Ovary (tissue), 9 donors: ENCODE results near the gene FARS2. TPM values are rescaled to one million over a fixed set of nuclear protein-coding genes. Genes with fewer than 3 reads are reported as not detected.

Source experiments
- DNase-seq, 5 donors: peaks; one replicate each; pipeline ENCODE4 v3.0.0-alpha.2; 2019 to 2020
- H3K27ac ChIP-seq, 2 donors: fragments of 200-600 bp; one replicate each; pipeline versions ENCODE4 v1.5.1 to v1.8.0; 2019 to 2022
- H3K27me3 ChIP-seq: fragments of 200-600 bp; one replicate; pipeline ENCODE4 v1.8.0; 2022
- H3K36me3 ChIP-seq: fragments of 200-600 bp; sonication (generic); one replicate; pipeline ENCODE4 v1.5.1; 2019
- H3K4me1 ChIP-seq: one replicate; pipeline ENCODE4 v1.8.1; 2013; ENCODE audit warnings: mild to moderate bottlenecking, moderate library complexity; ENCODE audit not compliant: insufficient read depth
- H3K4me3 ChIP-seq: fragments of 200-600 bp; sonication (generic); one replicate; pipeline ENCODE4 v1.5.1; 2017
- H3K9me3 ChIP-seq, 2 donors: fragments of 200-600 bp in 1 of 2; sonication (generic) in 1 of 2; one replicate each; pipeline versions ENCODE4 v1.5.1 to v1.8.1; 2013 to 2019; ENCODE audit warnings: mild to moderate bottlenecking in 1 of 2, moderate library complexity in 1 of 2
- EP300 ChIP-seq: sonication (generic); formaldehyde crosslinking; IDR thresholded peaks from one replicate; pipeline ENCODE4 v1.6.1; 2017; ENCODE audit warnings: antibody characterized with exemption
- POLR2A ChIP-seq: fragments of 450-650 bp; IDR thresholded peaks from one replicate; pipeline ENCODE4 v1.6.1; 2017; ENCODE audit warnings: antibody characterized with exemption, mild to moderate bottlenecking, moderate library complexity
- WGBS, 3 donors: extraction: QIAGEN DNeasy Blood & Tissue Kit in 1 of 3; methylation state at CpG; one replicate each; pipeline versions ENCODE4 v1.1.5 to v1.1.7; 2013 to 2017; 5-methylcytosine and 5-hydroxymethylcytosine counted together
- intact Hi-C, 4 donors: fragments of 100-400 bp; cut with DNase I; formaldehyde crosslinking; loops; one replicate each; pipeline versions ENCODE4 v1.11.0 to v1.15.1; 2022 to 2023
- polyA plus RNA-seq, 2 donors: library from polyadenylated mRNA; stranded (reverse); fragments of 200-250 nt in 1 of 2; fragments of 350-450 nt in 1 of 2; fragmentation: Illumina TruSeq in 1 of 2; extraction: RNeasy Lipid Tissue Mini Kit (QIAGEN cat#74804) in 1 of 2; gene quantifications; one replicate each; pipeline ENCODE4 v1.2.3, GENCODE V29; 2013 to 2014
- total RNA-seq, 7 donors: library from RNA; depleted of rRNA in 2 of 7; stranded (reverse); fragments of >200 nt in 2 of 7; fragmentation: NEBNext Ultra II Directional in 3 of 7; extraction: Animal tissue kit (Norgen Biotek cat#: 25700) in 3 of 7; gene quantifications; one replicate each; pipeline versions ENCODE4 v1.1.0 to v1.2.4, GENCODE V29; 2016 to 2023
- TF ChIP-seq, protein P1 (sequence below), 3 donors: fragments of 450-650 bp in 2 of 3; fragments of 200-600 bp in 1 of 3; IDR thresholded peaks; one replicate each; pipeline versions ENCODE4 v1.5.1 to v1.8.0; 2016 to 2022; ENCODE audit warnings: antibody characterized with exemption in 3 of 3, mild to moderate bottlenecking in 1 of 3
- donor health status: DM: no; HTN: no; CAD: no; lungs with moderate emphysema.
- donor health status: DM: no; HTN: no; CAD: no.
- donor health status: Bipolar disorder and iron deficiency.
- donor health status: DM: yes; HTN: yes; CAD: no.
- donor health status: DM: no; HTN: no; CAD: no.
- donor health status: DM: yes; HTN: yes; CAD: no.

The FARS2 gene
- total and polyA plus RNA-seq, 9 donors = 9.2 to 17.5 (median 11.0) TPM

DNA sequence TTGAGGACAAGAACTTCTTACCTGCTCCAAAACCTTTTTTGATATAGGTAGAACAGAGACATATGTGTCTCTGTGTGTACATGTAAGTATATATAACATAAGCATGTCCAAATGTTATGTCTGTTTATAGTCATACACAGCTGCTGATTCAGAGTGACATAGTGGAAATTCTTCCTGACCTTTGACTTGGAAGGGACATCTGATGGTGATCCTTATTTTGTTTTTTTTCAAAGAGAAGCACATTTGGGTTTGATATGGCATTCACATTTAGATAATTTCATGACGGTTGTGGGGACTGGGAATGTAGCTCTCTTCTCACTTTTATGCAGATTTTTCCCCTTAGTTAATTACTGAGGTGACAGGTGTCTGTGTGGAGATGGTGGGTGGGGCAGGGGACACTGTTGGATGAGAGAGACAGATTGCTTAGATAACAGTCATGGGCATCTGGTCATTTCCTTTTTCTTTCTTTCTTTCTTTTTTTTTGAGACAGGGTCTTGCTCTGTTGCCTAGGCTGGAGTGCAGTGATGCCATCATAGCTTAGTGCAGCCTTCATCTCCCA, 39.0 kb downstream of the FARS2 start:
- intact Hi-C loops = no loop called here
- no peak for DNase-seq
- no peaks in the 10 kb centered on the region for H3K36me3 ChIP-seq
- no peak overlapping the region for H3K4me3 ChIP-seq
- 66 to 79% (median 77%) methylated on average over 1 of the region's 1 CpG for WGBS, 3 donors
- H3K4me1 ChIP-seq = peaks cover 1% of the 10 kb centered on the region
- H3K9me3 ChIP-seq = no peaks in the 10 kb centered on the region
- TF ChIP-seq EP300 (no peak), POLR2A (no peak)
- TF ChIP-seq, protein P1, sequence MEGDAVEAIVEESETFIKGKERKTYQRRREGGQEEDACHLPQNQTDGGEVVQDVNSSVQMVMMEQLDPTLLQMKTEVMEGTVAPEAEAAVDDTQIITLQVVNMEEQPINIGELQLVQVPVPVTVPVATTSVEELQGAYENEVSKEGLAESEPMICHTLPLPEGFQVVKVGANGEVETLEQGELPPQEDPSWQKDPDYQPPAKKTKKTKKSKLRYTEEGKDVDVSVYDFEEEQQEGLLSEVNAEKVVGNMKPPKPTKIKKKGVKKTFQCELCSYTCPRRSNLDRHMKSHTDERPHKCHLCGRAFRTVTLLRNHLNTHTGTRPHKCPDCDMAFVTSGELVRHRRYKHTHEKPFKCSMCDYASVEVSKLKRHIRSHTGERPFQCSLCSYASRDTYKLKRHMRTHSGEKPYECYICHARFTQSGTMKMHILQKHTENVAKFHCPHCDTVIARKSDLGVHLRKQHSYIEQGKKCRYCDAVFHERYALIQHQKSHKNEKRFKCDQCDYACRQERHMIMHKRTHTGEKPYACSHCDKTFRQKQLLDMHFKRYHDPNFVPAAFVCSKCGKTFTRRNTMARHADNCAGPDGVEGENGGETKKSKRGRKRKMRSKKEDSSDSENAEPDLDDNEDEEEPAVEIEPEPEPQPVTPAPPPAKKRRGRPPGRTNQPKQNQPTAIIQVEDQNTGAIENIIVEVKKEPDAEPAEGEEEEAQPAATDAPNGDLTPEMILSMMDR (IDR thresholded peaks at IDR 0.05) = no peak
- no peaks in the 10 kb centered on the region for H3K27me3 ChIP-seq
- H3K27ac ChIP-seq = no peak overlapping the region

- Histone ChIP-seq H3K4me1 (peaks cover 1% of the 10 kb centered on the region), H3K27ac (no peak overlapping the region), H3K9me3 (no peaks in the 10 kb centered on the region), H3K4me3 (no peak overlapping the region), H3K27me3 (no peaks in the 10 kb centered on the region), H3K36me3 (no peaks in the 10 kb centered on the region)
- 34 to 44% (median 39%) methylated on average over 10 of the region's 10 CpGs for WGBS, 3 donors
- TF ChIP-seq EP300 (no peak), POLR2A (no peak)
- TF ChIP-seq, protein P1 (IDR thresholded peaks at IDR 0.05) = no peak
- peak in 3 of 5 donors; percentile 13 to 43 (median 22) for DNase-seq
- intact Hi-C loops = no loop called here
Measured at GRCh38 chr6:5302220-5302946, 41.1 kb downstream of the FARS2 start.

DNA sequence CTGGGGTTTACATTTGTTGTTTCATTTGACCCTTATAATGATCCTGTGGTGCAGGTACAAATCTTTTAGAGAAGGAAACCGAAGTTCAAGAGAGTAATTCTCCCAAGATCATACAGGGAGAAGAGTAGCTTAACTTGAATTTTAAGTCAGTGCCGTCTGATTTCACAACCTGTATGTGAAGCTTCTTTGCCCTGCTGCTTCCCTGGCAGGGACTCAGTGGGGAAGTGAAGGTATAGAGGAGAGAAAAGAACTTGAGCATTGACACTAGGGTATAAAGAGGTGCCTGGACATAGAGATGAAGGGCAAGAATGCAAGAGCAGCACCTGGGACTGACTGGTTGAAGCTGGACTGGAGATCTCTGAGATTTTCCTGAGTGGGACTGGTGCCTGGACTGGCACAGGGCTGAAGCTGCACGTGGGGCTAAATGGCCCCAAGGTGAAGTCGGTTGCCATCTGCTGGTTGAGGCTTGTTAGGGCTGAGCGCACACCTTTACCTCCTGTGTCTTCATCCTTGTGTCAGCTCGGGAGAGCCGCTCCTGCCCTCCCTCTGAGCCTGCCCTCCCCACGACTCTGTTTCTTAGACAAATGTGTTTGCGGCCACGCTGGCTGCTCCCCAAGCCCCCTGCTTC, 41.8 kb downstream of the FARS2 start:
- Histone ChIP-seq H3K4me3 (no peak overlapping the region), H3K36me3 (no peaks in the 10 kb centered on the region), H3K4me1 (peaks cover 1% of the 10 kb centered on the region), H3K27me3 (no peaks in the 10 kb centered on the region), H3K27ac (no peak overlapping the region), H3K9me3 (no peaks in the 10 kb centered on the region)
- peak in 1 of 5 donors; percentile 20 for DNase-seq
- 68 to 76% (median 68%) methylated on average over 10 of the region's 10 CpGs for WGBS, 3 donors
- no peak for TF ChIP-seq EP300
- no peak for TF ChIP-seq POLR2A
- TF ChIP-seq, protein P1 (IDR thresholded peaks at IDR 0.05) = no peak
- intact Hi-C loops = no loop called here

- Histone ChIP-seq H3K4me3 (no peak overlapping the region), H3K27me3 (no peaks in the 10 kb centered on the region), H3K4me1 (peaks cover 1% of the 10 kb centered on the region), H3K36me3 (no peaks in the 10 kb centered on the region), H3K27ac (no peak overlapping the region), H3K9me3 (no peaks in the 10 kb centered on the region)
- TF ChIP-seq, protein P1 (IDR thresholded peaks at IDR 0.05) = no peak
- TF ChIP-seq POLR2A (no peak), EP300 (no peak)
- intact Hi-C loops = no loop called here
- DNase-seq = no peak
- WGBS, 3 donors = 93 to 95% (median 95%) methylated on average over 8 of the region's 8 CpGs
Measured at GRCh38 chr6:5303682-5304081, 42.4 kb downstream of the FARS2 start.
